ENCODE data around the gene SFT2D3.

- no peak for TF ChIP-seq GATA2 (IDR thresholded peaks at IDR 0.05; ENCODE audit: low read depth, low read length)
- no peak for TF ChIP-seq GATA3 (IDR thresholded peaks at IDR 0.05; ENCODE audit: low read depth, low read length)
These were observed 43.2 kb upstream of the SFT2D3 start for GRCh38 chr2:127658146-127658545.
